Dermis microvascular lymphatic vessel endothelial cell (primary cell): ENCODE data around the gene CHRNE. TPM values are rescaled to one million over a fixed set of nuclear protein-coding genes. Genes with fewer than 3 reads are reported as not detected.
"Not testable (repeated sequence)": the region's sequence is repeated elsewhere in the genome, so short reads cannot be mapped to it uniquely, and the experiment has no call there.

ENCODE experiments used
- DNase-seq, 2 donors: peaks; one replicate each; pipeline versions ENCODE4 v3.0.0 to v3.0.0-alpha.2; 2010; ENCODE audit warnings: low read depth in 2 of 2
- total RNA-seq: library from RNA; depleted of rRNA; stranded (reverse); fragments of >200 nt; gene quantifications from 2 replicates; pipeline ENCODE4 v1.2.1, GENCODE V29; 2014

CHRNE gene
- total RNA-seq, 1 donor from 2014 or later = 0.90 TPM

DNA sequence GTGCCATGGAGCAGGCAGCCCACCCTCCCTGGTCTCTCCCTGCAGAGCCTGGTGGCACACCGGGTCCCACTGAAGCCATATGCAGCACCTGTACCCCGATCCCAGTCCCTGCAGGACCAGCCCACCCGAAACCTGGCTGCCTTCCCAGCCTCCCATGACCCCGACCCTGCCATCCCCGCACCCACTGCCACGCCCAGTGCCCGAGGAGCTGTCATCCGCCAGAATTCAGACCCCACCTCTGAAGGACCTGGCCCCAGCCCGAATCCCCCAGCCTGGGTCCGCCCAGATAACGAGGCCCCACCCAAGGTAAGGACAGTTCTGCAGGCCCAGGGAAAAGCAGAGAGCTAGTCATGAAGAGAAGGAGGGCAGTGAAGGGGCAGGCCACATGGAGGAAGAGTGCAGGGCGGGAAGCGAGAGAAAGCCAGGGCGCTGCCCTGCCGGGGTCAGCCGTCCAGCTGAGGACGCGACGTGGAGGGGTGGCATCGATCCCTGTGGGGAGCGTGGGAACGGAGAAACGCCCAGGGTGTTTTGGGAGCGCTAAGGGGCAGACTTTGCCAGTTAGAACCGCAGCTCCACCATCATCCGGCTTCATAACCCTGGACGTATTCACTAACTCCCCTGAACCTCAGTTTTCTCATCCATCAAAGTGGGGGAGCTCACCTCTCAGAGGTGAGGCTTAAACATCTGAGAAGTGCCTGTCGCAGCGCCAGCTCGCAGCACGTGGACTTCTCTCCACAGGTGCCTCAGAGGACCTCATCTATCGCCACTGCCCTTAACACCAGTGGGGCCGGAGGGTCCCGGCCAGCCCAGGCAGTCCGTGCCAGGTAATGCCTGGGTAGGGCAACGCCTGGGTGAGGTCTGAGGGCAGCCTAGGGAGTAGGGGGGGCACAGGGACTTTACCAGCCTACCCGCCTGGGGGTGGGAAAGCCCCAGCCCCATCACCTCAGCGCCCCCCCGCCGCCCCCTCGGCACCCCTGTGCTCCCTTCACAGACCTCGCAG is 11.2 kb downstream of the CHRNE start:
- DNase-seq = no peak

DNA sequence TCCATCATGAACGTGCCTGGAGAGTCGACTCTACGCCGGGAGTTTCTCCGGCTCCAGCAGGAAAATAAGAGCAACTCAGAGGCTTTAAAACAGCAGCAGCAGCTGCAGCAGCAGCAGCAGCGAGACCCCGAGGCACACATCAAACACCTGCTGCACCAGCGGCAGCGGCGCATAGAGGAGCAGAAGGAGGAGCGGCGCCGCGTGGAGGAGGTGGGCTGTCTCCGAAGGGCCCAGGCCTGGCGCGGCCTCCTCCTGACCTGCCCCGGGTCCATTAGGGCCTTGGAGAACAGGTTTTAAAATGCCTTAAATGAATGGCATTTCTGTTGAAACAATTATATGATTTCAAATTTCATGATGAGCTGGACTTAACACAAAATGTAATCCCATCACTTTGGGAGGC is 15.3 kb downstream of the CHRNE start:
- DNase-seq = no peak

DNA sequence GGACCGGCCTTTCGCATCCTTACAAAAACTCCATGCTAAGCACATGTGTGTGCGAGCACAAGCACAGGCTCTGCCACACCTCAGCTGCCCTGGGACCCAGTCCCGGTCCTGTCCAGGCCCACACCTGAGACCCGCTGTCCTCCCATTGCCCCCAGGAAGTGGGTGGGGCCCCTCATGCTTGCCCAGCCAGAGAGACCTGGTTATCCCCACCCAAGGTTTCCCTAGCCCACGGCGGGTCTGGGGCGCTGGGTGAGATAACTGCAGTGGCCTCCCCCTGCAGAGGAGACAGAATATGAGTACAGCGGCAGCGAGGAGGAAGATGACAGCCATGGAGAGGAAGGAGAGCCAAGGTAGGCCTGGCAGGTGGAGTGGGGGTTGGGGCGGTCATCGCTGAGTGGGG is 16.1 kb downstream of the CHRNE start:
- DNase-seq = no peak

DNA sequence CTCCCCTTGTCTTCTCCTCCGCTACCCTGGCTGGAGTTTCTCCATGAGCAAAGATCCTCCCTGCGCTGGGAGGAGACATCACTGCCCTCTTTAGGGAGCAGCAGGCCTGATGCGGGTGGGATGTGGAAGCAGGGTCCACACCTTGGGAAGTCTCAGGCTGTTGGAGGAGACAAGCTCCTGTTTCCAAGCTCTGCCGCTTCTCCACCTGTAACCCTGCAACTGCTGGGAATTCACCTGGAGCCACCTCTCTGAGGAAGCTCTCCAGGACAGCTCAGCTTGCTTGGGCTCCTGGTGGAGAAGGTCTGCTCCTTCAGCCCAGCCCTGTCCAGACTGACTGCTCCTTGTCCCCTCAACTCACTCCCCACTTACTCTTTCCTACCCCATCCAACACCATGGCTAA is 18.4 kb downstream of the CHRNE start:
- DNase-seq = no peak

DNA sequence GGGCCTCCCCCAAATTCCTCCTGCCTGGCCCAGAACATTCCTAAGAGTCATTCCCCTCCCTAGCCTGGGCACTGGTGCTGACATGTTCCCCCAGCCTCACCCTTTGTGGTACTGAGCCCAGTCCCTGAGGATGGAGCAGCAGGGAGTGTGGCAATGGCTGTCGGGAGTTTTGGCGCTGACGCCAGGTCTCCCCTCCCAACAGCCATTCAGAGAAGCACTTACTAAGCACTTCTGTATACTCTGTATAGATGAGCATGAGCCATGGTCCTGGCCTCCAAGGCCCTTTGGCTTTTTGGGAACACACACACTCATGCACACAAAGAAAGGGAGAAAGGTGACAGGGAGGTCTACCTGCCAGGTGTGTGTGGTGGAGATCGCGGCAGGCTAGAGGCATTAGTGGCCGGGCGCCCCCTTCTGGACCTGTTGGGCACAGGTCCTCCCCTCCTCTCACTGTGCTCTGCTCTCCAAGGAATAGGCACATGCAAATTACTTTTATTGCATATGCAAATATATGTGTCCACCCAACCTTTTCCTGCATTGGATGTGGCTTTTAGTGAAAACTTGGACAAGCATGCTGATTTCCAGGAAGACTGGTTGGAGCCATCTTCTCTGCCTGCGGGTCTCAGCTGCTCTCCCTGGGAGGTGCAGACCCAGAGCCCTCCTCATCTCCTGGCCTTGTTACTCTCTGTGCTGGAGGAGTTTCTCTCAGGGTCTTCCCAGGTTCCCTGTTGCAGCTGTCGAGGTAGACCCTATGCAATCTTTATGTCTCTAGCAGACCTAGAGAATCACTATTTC is 20.9 kb downstream of the CHRNE start:
- peak; percentile 26 to 67 for DNase-seq

DNA sequence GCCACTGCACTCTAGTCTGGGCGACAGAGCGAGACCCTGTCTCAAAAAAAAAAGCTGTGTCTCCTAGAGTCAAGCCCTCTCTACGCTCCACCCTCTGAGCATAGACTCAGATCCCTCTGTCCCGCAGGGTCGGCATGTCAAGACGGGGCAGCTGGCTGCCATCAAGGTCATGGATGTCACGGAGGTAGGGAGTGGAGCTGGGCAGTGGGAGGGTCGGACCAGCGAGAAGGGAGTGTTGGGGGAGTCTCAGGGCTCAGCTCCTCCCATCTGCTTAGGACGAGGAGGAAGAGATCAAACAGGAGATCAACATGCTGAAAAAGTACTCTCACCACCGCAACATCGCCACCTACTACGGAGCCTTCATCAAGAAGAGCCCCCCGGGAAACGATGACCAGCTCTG is 22.0 kb downstream of the CHRNE start:
- no peak for DNase-seq

DNA sequence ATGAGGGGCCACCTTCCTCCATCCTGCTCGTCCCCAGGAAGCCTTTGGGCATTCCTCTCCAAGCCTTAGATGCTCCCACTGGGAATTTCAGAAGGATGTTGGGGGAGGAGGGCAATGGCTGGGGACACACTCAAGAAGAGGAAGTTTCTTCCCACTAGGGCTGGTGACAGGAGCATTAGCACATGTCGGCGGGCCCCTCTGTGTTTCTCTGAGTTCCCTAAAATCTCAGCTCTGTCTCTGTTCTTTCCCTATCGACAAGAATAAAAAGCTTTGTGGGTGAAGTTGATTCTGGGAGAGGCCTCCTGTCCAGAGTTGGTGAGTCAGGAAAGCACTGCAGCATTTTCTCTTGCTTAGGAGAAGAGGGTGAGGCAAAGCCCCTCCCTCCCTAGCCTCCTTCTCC is 23.3 kb downstream of the CHRNE start:
- DNase-seq = no peak

DNA sequence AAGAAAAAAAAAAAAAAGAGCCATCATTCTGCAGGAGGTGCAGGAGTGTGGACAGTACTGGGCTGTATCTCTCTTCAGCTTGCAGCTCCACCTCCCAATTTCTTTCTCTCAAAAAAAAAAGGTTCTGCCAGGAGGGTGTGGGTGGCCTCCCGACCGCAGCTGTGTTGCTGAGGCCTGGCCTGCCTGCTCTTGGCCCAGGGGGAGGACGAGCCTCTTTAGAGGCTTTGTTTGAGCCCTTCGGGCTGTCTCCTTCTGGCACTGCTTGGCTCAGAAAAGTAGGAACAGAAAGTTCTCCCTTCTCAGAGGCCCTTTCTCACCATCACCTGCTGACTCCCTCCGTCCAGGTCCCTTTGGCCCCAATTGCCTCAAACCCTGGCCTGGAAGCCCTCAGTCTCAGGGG is 25.8 kb downstream of the CHRNE start:
- DNase-seq = no peak

DNA sequence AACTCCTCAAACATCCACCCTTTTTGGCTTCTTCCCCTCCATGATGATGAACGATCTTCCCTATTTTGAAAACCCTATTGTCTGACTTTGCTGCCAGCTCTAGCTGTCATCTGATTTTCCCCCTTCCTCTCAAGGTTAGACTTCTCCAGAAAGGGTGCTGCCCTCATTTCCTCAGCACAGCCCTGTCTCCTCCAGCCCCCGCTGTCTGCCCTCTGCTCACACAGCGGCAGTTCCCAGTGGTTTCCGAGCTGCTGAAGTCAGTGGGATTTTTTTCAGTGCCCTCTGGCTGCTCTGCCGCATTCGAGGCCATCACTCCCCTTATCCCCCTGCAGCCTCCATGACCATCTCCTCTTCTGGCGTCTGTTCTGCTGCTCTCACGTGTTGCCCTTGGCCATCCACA is 30.1 kb downstream of the CHRNE start:
- peak in 1 of 2 donors; percentile 76 for DNase-seq

DNA sequence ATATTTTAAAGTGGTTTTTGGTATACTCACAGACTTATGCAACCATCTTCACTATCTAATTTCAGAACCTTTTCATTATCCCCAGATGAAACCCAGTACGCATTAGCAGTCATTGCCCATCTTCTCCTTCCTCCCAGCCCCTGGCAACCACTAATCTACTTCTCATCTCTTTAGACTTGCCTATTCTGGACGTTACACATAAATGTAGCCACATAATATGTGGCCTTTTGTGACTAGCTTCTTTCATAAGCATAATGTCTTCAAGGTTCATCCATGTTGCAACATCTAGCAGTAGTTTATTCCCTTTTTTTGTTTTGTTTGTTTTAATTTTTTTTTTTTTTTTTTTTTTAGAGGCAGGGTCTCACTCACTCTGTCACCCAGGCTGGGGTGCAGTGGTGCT is 32.0 kb downstream of the CHRNE start:
- no peak for DNase-seq

DNA sequence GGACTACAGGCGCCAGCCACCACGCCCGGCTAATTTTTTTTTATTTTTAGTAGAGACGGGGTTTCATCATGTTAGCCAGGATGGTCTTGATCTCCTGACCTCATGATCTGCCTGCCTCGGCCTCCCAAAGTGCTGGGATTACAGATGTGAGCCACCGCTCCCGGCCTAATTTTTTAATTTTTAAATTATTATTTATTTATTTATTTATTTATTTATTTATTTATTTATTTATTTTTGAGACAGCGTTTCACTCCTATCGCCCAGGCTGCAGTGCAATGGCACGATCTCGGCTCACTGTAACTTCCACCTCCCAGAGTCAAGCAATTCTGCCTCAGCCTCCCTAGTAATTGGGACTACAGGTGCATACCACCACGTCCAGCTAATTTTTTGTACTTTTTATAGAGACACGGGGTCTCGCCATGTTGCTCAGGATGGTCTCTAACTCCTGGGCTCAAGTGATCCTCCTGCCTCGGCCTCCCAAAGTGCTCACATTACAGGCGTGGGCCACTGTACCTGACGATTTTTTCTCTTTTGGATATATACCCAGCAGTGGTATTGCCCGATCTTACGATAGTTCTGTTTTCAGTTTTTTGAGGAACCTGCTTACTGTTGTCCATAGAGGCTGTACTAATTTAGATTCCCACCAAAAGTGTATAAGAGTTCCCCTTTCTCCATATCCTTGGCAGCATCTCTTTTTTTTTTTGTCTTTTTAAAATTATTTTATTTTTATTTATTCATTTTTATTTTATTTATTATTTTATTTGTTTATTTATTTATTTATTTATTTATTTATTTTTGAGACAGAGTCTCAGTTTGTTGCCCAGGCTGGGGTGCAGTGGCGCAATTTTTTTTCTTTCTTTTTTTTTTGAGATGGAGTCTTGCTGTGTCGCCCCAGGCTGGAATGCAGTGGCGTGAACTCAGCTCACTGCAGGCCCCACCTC is 33.6 kb downstream of the CHRNE start:
- not testable (repeated sequence) for DNase-seq

DNA sequence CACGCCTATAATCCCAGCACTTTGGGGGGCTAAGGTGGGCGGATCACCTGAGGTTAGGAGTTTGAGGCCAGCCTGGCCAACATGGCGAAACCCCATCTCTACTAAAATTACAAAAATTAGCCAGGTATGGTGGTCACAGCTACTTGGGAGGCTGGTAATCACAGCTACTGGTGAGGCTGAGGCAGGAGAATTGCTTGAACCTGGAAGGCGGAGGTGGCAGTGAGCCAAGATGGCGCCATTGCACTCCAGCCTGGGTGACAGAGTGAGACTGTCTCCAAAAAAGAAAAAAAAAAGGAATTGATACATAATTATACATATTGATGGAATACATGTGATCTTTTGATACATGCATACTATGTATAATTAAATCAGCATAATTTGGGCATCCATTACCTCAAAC is 35.4 kb downstream of the CHRNE start:
- DNase-seq = not testable (repeated sequence)

DNA sequence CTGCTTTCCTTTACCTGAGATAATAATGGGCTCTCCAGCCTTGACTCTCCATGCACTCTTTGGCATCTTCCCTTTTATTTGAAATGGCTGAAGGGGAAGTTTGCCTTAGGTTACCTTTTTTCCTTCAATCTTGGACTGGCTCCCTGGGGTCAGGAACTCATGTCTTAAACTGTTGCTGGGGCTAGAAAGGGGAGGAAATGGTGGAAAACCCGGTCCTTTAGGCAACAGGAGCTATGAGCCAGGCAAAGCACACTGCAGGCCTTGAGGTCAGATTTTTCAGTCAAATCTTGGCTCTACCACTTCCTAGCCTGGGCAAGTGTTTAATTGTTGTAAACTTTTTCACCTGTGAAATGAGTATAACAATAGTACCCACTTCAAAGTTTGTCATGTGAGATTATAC is 39.6 kb downstream of the CHRNE start:
- DNase-seq = no peak

DNA sequence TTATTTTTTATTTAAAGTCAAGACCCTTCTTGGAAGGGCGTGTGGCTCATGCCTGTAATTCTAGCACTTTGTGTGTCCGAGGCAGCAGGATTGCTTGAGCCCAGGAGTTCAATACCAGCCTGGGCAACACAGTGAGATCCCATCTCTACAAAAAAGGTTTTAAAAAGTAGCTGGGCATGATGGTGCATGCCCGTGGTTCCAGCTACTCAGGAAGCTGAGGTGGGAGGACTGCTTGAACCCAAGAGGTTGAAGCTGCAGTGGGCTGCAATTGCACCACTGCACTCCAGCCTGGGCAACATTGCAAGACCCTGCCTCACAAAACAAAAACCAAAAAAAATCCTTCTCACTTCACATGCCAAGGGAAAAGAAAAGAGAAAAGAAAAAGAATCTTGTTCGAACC is 40.2 kb downstream of the CHRNE start:
- no peak for DNase-seq

DNA sequence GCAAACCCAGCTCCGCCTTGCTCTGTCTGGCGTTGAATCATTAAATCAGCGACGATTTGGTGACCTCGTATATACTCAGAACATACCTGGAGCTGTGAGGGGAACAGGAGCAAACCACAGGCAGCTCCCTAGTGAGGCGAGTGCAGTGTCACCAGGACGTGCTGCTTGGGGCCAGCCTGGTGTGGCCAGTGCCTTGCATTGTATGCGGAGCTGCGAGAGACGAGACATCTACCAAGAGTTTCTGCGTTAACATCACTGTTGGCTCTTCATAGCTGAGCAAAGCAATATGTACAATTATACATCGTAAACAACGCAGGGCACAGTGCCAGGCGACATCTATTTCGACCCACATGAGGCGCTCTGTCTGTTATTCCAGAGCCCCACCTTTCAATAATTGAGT is 41.8 kb downstream of the CHRNE start:
- no peak for DNase-seq

DNA sequence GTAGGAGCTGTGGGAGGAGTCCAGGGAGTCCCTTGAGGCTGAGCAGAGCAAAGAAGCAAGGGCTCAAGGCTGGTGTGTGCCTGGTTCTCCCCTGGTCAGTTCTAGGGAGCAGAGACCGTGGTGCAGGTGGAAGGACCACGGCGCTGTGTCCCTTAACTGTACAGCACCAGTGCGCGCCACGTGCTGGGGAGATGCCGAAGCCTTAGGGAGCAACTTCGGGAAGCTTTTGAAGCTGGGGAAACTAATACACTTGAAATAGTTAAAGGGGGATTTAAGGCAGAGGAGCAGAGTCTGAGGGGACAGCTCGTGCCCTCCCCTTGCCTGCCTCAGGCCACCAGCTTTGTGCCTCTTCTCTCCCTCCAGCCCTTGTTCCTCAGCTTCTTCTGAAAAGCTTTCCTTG is 42.2 kb downstream of the CHRNE start:
- DNase-seq = no peak

DNA sequence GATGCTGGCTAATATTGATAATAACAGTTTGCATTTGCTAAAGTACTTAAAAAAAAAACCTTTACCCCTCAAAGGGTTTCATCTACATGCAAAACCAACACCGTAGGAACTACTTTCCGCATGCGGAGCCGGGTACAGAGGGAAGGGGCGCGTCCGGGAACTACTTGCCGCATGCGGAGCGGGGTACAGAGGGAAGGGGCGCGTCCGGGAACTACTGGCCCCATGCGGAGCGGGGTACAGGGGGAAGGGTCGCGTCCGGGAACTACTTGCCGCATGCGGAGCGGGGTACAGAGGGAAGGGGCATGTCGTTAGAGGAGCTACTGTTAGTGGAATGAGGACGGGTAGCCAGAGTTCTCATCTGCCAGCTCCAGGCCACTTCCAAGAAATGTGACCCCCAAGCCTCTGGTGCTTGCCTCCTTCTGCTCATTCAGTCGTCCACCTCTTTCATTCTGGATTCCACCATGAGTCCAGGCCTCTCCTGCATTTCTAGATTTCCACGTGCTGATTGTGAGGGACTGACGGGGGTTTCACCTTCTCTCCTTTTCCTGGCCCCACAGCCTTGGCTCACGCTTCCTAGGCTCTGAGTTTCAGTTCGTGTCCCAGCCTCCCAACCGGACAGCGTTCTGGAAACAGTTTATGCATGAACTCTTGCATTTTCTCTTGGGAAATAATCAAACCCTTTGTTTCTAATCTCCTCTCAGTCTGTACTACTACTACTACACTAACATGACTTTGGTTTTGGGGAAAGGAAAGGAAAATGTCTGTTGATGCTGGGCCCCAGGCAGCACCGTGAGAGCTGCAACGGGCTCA is 42.9 kb downstream of the CHRNE start:
- DNase-seq = peak in 1 of 2 donors; percentile 20

DNA sequence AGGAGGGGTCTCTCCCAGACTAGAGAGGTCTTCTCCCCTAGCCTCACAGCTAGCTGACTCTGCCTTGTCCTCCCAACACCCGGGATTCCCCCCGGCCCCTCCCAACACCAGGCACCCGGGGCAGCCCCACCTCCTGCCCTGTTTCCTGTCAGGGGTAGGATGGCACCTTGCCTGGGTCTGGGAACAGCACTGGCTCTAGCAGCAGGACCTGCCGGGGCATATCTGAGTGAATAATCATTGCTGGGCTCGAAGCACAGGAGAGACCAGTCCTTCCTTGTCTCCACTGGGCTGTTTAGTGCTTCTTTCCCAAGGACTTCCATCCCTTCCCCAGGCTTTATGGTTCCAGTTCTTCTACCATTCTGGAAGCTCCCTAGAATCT is 44.0 kb downstream of the CHRNE start:
- peak in 1 of 2 donors; percentile 80 for DNase-seq

DNA sequence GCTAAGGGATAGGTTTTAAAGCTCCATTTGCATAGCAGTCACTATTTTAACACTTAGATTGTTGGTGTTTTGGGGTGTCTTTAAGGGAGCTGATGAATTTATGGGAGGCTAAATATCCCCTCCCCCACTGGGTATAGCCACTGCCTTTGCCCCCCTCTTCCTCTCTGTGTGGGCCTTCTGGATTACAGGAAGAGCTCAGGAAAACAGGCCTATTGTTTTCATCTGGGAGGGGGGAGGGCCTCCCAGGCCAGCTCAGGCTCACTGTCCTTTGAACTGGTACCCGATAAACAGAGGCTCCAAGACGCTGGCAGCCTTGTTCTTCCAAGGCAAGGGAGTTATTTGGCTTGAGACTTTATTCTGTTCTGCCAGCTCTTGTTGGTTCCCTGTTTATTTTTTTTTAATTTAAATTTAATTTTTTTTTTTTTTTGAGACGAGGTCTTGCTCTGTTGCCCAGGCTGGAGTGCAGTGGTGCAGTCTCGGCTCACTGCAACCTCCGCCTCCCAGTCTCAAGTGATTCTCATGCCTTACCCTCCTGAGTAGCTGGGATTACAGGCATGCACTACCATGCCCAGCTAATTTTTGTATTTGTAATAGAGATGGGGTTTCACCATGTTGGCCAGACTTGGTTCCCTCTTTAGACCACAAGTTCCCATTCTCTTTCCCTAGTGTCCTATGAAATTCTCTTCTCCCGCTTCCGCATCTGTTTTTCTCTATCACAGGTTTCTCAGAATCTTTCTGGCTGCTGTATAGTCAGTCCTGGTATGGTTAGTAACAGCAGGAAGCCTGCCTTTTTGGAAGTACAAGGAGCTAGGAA is 44.6 kb downstream of the CHRNE start:
- peak; percentile 61 to 88 for DNase-seq

DNA sequence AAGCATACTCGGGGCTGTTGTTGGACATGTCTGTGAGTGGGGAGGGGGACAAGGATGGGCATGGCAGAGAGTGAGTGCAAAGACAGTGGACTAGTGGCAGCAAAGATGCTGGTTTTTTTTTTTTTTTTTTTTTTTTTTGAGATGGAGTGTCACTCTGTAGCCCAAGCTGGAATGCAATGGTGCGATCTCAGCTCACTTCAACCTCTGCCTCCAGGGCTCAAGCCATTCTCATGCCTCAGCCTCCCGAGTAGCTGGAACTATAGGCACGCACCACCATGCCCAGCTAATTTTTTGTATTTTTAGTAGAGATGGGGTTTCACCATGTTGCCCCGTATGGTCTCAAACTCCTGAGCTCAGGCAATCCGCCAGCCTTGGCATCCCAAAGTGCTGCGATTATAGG is 45.6 kb downstream of the CHRNE start:
- DNase-seq = not testable (repeated sequence)
